ENCODE measurements around the gene FAM53A.

DNA sequence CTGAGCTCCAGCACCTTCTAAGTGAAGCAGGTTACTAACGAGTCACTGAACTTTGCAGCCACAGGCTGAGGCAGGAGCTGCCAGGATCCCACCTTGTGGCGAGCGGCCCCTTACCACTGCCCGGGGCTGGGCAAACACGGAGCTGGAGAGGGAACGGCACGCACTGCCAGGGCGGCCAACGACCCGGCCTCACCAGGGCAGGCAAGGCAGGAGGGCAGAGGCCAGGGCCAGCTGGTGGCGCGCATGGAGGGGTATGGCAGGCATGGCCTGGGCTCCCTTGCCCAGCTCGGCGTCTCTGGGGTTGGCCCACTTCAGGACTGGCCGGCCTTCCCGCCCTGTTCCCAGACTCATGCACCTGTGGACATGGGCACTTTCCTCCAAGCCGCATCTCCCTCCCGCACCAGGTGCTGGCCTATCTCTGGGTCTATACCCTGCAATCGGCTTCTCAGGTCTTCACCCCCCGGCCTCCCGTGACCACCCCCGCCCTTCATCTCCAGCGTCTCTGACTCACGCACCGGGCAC lies 64.9 kb downstream of the FAM53A start:
- TF ChIP-seq, protein P1, sequence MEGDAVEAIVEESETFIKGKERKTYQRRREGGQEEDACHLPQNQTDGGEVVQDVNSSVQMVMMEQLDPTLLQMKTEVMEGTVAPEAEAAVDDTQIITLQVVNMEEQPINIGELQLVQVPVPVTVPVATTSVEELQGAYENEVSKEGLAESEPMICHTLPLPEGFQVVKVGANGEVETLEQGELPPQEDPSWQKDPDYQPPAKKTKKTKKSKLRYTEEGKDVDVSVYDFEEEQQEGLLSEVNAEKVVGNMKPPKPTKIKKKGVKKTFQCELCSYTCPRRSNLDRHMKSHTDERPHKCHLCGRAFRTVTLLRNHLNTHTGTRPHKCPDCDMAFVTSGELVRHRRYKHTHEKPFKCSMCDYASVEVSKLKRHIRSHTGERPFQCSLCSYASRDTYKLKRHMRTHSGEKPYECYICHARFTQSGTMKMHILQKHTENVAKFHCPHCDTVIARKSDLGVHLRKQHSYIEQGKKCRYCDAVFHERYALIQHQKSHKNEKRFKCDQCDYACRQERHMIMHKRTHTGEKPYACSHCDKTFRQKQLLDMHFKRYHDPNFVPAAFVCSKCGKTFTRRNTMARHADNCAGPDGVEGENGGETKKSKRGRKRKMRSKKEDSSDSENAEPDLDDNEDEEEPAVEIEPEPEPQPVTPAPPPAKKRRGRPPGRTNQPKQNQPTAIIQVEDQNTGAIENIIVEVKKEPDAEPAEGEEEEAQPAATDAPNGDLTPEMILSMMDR (IDR thresholded peaks at IDR 0.05; ENCODE audit: poor library complexity) = no peak
- TF ChIP-seq EZH2 (IDR thresholded peaks at IDR 0.05; ENCODE audit: borderline replicate concordance) = no peak
